ENCODE measurements around the gene NHP2.

NHP2 gene

GRCh38 chr5:178116143-178116885 lies 37.4 kb downstream of the NHP2 start:
- no peak for TF ChIP-seq CTCF (conservative IDR thresholded peaks at IDR 0.05)
- H3K27ac ChIP-seq, result no peak overlapping the region

- no peak overlapping the region for H3K27ac ChIP-seq
- TF ChIP-seq CTCF (conservative IDR thresholded peaks at IDR 0.05), result no peak
Observed at GRCh38 chr5:178115814-178116142, 37.9 kb downstream of the NHP2 start.

GRCh38 chr5:178115136-178115813 lies 38.4 kb downstream of the NHP2 start:
- no peak overlapping the region for H3K27ac ChIP-seq
- no peak for TF ChIP-seq CTCF (conservative IDR thresholded peaks at IDR 0.05)

GRCh38 chr5:178114325-178115135 lies 39.2 kb downstream of the NHP2 start:
- peak overlapping the region; percentile 47; the same call in 1 of the 2 replicates for H3K27ac ChIP-seq
- no peak for TF ChIP-seq CTCF (conservative IDR thresholded peaks at IDR 0.05)

- TF ChIP-seq CTCF (conservative IDR thresholded peaks at IDR 0.05), result no peak
- peak overlapping the region; percentile 47; the same call in 1 of the 2 replicates for H3K27ac ChIP-seq
Observed at GRCh38 chr5:178113841-178114324, 39.8 kb downstream of the NHP2 start.

GRCh38 chr5:178113141-178113787 lies 40.4 kb downstream of the NHP2 start, which contains the start of gene N4BP3:
TSS of gene N4BP3 (plus strand) at chr5:178113532. CDS start at chr5:178119584, 6,052 bp downstream.
- peak within 1 kb of the TSS; percentile 47; the same call in 1 of the 2 replicates for H3K27ac ChIP-seq
- TF ChIP-seq CTCF (conservative IDR thresholded peaks at IDR 0.05), result peak; percentile 51

All from VCaP (cell line).